K562 (cell line): ENCODE measurements around the gene RNF26. TPM values are rescaled to one million over a fixed set of nuclear protein-coding genes. Genes with fewer than 3 reads are reported as not detected.

Experiments used
- BRCA1 ChIP-seq, 2 experiments: fragments of 450-650 bp in 1 of 2; sonication (generic) in 1 of 2; formaldehyde crosslinking in 1 of 2; IDR thresholded peaks; 2 replicates each; pipeline versions ENCODE4 v1.5.0 to v1.6.1; 2017 to 2020; ENCODE audit warnings: mild to moderate bottlenecking in 1 of 2, missing genetic modification reagents in 1 of 2
- CREB1 ChIP-seq, 2 experiments: sonication (generic) in 1 of 2; formaldehyde crosslinking in 1 of 2; IDR thresholded peaks; 2 replicates each; pipeline versions ENCODE4 v1.6.1 to v1.8.0; 2012 to 2022; ENCODE audit warnings: inconsistent platforms in 1 of 2, mild to moderate bottlenecking in 1 of 2, missing genetic modification reagents in 1 of 2, moderate library complexity in 1 of 2
- CSDE1 ChIP-seq, 2 experiments: fragments of 450-650 bp; IDR thresholded peaks; 2 replicates each; pipeline ENCODE4 v1.6.1; 2016; ENCODE audit warnings: mild to moderate bottlenecking in 1 of 2
- FOXP4 ChIP-seq: sonication (generic); formaldehyde crosslinking; IDR thresholded peaks from 2 replicates; pipeline ENCODE4 v1.8.0; 2022; ENCODE audit warnings: mild to moderate bottlenecking, missing genetic modification reagents, borderline replicate concordance
- HBP1 ChIP-seq: fragments of 450-650 bp; formaldehyde crosslinking; IDR thresholded peaks from 2 replicates; pipeline ENCODE4 v1.4.0; 2022; ENCODE audit warnings: missing genetic modification characterization
- HCFC1 ChIP-seq: IDR thresholded peaks from 2 replicates; pipeline ENCODE4 v1.6.1; 2012; ENCODE audit warnings: low read depth, low read length, improper control_type of control experiment
- HDAC3 ChIP-seq: fragments of 450-650 bp; IDR thresholded peaks from 2 replicates; pipeline ENCODE4 v1.6.1; 2018; ENCODE audit warnings: borderline replicate concordance, mild to moderate bottlenecking, moderate library complexity; ENCODE audit not compliant: partially characterized antibody
- ILK ChIP-seq: fragments of 450-650 bp; IDR thresholded peaks from 2 replicates; pipeline ENCODE4 v1.6.1; 2016; ENCODE audit warnings: missing genetic modification characterization, low read depth, mild to moderate bottlenecking, missing compliant biosample characterization, moderate library complexity, borderline replicate concordance
- MEIS2 ChIP-seq: fragments of 450-650 bp; IDR thresholded peaks from 2 replicates; pipeline ENCODE4 v1.6.1; 2014; ENCODE audit warnings: mild to moderate bottlenecking; ENCODE audit not compliant: partially characterized antibody
- NR2F6 ChIP-seq: fragments of 450-650 bp; formaldehyde crosslinking; IDR thresholded peaks from 2 replicates; pipeline ENCODE4 v1.4.0; 2020; ENCODE audit warnings: mild to moderate bottlenecking
- PHF20 ChIP-seq: fragments of 450-650 bp; IDR thresholded peaks from 2 replicates; pipeline ENCODE4 v1.6.1; 2018; ENCODE audit not compliant: partially characterized antibody
- PRPF4 ChIP-seq: fragments of 200-400 bp; formaldehyde crosslinking; IDR thresholded peaks from one replicate; pipeline ENCODE4 v1.6.1; 2017; ENCODE audit warnings: low read length, low read depth, mild to moderate bottlenecking; ENCODE audit not compliant: insufficient read depth, poor library complexity, severe bottlenecking
- PTTG1 ChIP-seq: fragments of 450-650 bp; IDR thresholded peaks from 2 replicates; pipeline ENCODE4 v1.6.1; 2016; ENCODE audit warnings: low read depth, mild to moderate bottlenecking, missing genetic modification characterization, missing compliant biosample characterization
- SIX5 ChIP-seq, 2 experiments: IDR thresholded peaks; 2 replicates each; pipeline ENCODE4 v1.6.1; 2011; ENCODE audit warnings: low read length in 2 of 2, borderline replicate concordance in 1 of 2, low read depth in 1 of 2, mild to moderate bottlenecking in 1 of 2, moderate library complexity in 1 of 2; ENCODE audit not compliant: insufficient read depth in 1 of 2
- U2AF2 ChIP-seq: fragments of 200-400 bp; formaldehyde crosslinking; optimal IDR thresholded peaks from 2 replicates; pipeline ENCODE3; 2017; ENCODE audit warnings: low read depth, mild to moderate bottlenecking, low read length
- ZEB2 ChIP-seq: fragments of 450-650 bp; IDR thresholded peaks from 2 replicates; pipeline ENCODE4 v1.6.1; 2016
- ZFPM2 ChIP-seq: fragments of 250-450 bp; sonication (Bioruptor Pico); IDR thresholded peaks from 2 replicates; pipeline ENCODE4 v1.5.1; 2022; ENCODE audit warnings: mild to moderate bottlenecking
- ZNF12 ChIP-seq: sonication (generic); formaldehyde crosslinking; IDR thresholded peaks from 2 replicates; pipeline ENCODE4 v1.4.0; 2020; ENCODE audit warnings: mild to moderate bottlenecking, missing genetic modification reagents
- ZNF146 ChIP-seq: IDR thresholded peaks from one replicate; pipeline ENCODE4 v1.6.1; 2018; ENCODE audit warnings: missing compliant biosample characterization; ENCODE audit not compliant: unreplicated experiment
- polyA plus RNA-seq, 8 experiments: library from polyadenylated mRNA; depleted of rRNA in 4 of 8; stranded (reverse) in 5 of 8; unstranded in 3 of 8; fragments of >200 nt; fragmentation: Nextera tagmentation in 2 of 8; fragmentation: Illumina TruSeq in 1 of 8; extraction: Ambion mirVana in 2 of 8; extraction: Trizol in 1 of 8; gene quantifications; 2 replicates each; pipeline versions ENCODE4 v1.2.1 to v1.2.3, GENCODE V29; 2011 to 2014; ENCODE audit warnings: inconsistent platforms in 1 of 8, missing spikeins in 1 of 8
- total RNA-seq, 7 experiments: library from RNA; depleted of rRNA in 6 of 7; stranded (reverse); fragments of >200 nt in 6 of 7; fragmentation: Illumina TruSeq in 2 of 7; extraction: Trizol in 2 of 7; gene quantifications; 2 replicates each; pipeline versions ENCODE4 v1.2.1 to v1.2.3, GENCODE V29; 2011 to 2021; ENCODE audit warnings: low replicate concordance in 1 of 7
- TF ChIP-seq, protein P1 (sequence below): fragments of 250-450 bp; sonication (Bioruptor Pico); IDR thresholded peaks from 2 replicates; pipeline ENCODE4 v1.8.0; 2022; ENCODE audit warnings: moderate library complexity, mild to moderate bottlenecking, inconsistent platforms
- TF ChIP-seq, protein P2 (sequence below): fragments of 250-450 bp; sonication (Bioruptor Pico); IDR thresholded peaks from 2 replicates; pipeline ENCODE4 v1.4.0; 2020; ENCODE audit warnings: mild to moderate bottlenecking

The RNF26 gene
- total and polyA plus RNA-seq, 9 of the 15 experiments (the other 6 are each of a cell fraction or from before 2014, with no cell fraction given) = 5.3 to 53.6 (median 12.7) TPM

- TF ChIP-seq FOXP4 (CRISPR knock-in tag) (no peak), ZFPM2 (CRISPR knock-in tag) (no peak), PRPF4 (no peak), PTTG1 (no peak), ZEB2 (no peak), U2AF2 (no peak), HBP1 (CRISPR knock-in tag) (no peak), BRCA1 (IDR thresholded peaks at IDR 0.05) (no peak), BRCA1 (CRISPR knock-in tag; IDR thresholded peaks at IDR 0.05) (no peak), ZNF12 (CRISPR knock-in tag) (no peak), HCFC1 (peak; percentile 45), ILK (tag) (no peak), CREB1 (IDR thresholded peaks at IDR 0.05) (peak; percentile 96), CREB1 (CRISPR knock-in tag; IDR thresholded peaks at IDR 0.05) (peak; percentile 97), MEIS2 (peak; percentile 32), ZNF146 (CRISPR knock-in tag) (no peak), HDAC3 (peak; percentile 66), NR2F6 (CRISPR knock-in tag) (no peak), SIX5 (IDR thresholded peaks at IDR 0.05; ENCODE audit: borderline replicate concordance in 1 of 2, insufficient read depth in 1 of 2, low read depth in 1 of 2, low read length in 2 of 2) (no peak), CSDE1 (IDR thresholded peaks at IDR 0.05) (peak in 1 of 2 experiments; percentile 78; a peak in 2 of 4 replicates), PHF20 (peak; percentile 15)
- TF ChIP-seq, protein P1, sequence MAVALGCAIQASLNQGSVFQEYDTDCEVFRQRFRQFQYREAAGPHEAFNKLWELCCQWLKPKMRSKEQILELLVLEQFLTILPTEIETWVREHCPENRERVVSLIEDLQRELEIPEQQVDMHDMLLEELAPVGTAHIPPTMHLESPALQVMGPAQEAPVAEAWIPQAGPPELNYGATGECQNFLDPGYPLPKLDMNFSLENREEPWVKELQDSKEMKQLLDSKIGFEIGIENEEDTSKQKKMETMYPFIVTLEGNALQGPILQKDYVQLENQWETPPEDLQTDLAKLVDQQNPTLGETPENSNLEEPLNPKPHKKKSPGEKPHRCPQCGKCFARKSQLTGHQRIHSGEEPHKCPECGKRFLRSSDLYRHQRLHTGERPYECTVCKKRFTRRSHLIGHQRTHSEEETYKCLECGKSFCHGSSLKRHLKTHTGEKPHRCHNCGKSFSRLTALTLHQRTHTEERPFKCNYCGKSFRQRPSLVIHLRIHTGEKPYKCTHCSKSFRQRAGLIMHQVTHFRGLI (CRISPR knock-in tag) = no peak
- TF ChIP-seq, protein P2, sequence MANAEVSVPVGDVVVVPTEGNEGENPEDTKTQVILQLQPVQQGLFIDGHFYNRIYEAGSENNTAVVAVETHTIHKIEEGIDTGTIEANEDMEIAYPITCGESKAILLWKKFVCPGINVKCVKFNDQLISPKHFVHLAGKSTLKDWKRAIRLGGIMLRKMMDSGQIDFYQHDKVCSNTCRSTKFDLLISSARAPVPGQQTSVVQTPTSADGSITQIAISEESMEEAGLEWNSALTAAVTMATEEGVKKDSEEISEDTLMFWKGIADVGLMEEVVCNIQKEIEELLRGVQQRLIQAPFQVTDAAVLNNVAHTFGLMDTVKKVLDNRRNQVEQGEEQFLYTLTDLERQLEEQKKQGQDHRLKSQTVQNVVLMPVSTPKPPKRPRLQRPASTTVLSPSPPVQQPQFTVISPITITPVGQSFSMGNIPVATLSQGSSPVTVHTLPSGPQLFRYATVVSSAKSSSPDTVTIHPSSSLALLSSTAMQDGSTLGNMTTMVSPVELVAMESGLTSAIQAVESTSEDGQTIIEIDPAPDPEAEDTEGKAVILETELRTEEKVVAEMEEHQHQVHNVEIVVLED (CRISPR knock-in tag) = no peak
These were observed 47.1 kb downstream of the RNF26 start, which contains the start of gene USP2 (continued) for GRCh38 chr11:119381181-119381988.
